Left lung (tissue), 10 donors: Measurements from ENCODE around the gene PMVK. TPM values are rescaled to one million over a fixed set of nuclear protein-coding genes. Genes with fewer than 3 reads are reported as not detected.

Experiments used
- ATAC-seq: fragments of 200-7000 bp; cut with Tn5 transposase; one replicate; pipeline ENCODE4 v1.9.1; 2020; ENCODE audit warnings: moderate library complexity
- DNase-seq, 4 donors: peaks; one replicate each; pipeline ENCODE4 v3.0.0-alpha.2; 2013 to 2020
- H3K27ac ChIP-seq, 2 donors: fragments of 200-600 bp; sonication (generic) in 1 of 2; one replicate each; pipeline versions ENCODE4 v1.5.0 to v1.8.0; 2020 to 2021
- H3K27me3 ChIP-seq, 2 donors: fragments of 200-600 bp; sonication (generic) in 1 of 2; one replicate each; pipeline versions ENCODE4 v1.5.0 to v1.8.0; 2020 to 2021
- H3K36me3 ChIP-seq, 2 donors: fragments of 200-600 bp; sonication (generic) in 1 of 2; one replicate each; pipeline versions ENCODE4 v1.5.0 to v1.8.0; 2020 to 2021
- H3K4me1 ChIP-seq, 2 donors: fragments of 200-600 bp; one replicate each; pipeline ENCODE4 v1.8.0; 2021
- H3K4me3 ChIP-seq, 2 donors: fragments of 200-600 bp; sonication (generic) in 1 of 2; one replicate each; pipeline versions ENCODE4 v1.5.0 to v1.8.0; 2020 to 2021; ENCODE audit warnings: mild to moderate bottlenecking in 1 of 2
- H3K9me3 ChIP-seq, 2 donors: fragments of 200-600 bp; sonication (generic) in 1 of 2; one replicate each; pipeline versions ENCODE4 v1.5.0 to v1.8.0; 2020 to 2021
- intact Hi-C, 2 donors: fragments of 100-400 bp; cut with DNase I; formaldehyde crosslinking; loops; one replicate each; pipeline versions ENCODE4 v1.11.2 to v1.14.2; 2022
- polyA plus RNA-seq, 6 donors: library from polyadenylated mRNA; unstranded; fragments of 120-200 nt; gene quantifications; one replicate each; pipeline ENCODE4 v1.2.1, GENCODE V29; 2013; ENCODE audit not compliant: insufficient read length in 6 of 6
- total RNA-seq, 2 donors: library from RNA; stranded (reverse); fragmentation: NEBNext Ultra II Directional; extraction: Animal tissue kit (Norgen Biotek cat#: 25700); gene quantifications; one replicate each; pipeline ENCODE4 v1.2.1, GENCODE V29; 2021
- TF ChIP-seq, protein P1 (sequence below), 2 donors: fragments of 200-600 bp; sonication (generic) in 1 of 2; IDR thresholded peaks; one replicate each; pipeline versions ENCODE4 v1.5.0 to v1.8.0; 2021; ENCODE audit warnings: antibody characterized with exemption in 2 of 2
- donor health status: DM: no; HTN: yes; CAD: no.
- donor health status: DM: no; HTN: no; CAD: no.

PMVK gene
- total and polyA plus RNA-seq, 8 donors = 31.7 to 44.3 (median 35.8) TPM

DNA sequence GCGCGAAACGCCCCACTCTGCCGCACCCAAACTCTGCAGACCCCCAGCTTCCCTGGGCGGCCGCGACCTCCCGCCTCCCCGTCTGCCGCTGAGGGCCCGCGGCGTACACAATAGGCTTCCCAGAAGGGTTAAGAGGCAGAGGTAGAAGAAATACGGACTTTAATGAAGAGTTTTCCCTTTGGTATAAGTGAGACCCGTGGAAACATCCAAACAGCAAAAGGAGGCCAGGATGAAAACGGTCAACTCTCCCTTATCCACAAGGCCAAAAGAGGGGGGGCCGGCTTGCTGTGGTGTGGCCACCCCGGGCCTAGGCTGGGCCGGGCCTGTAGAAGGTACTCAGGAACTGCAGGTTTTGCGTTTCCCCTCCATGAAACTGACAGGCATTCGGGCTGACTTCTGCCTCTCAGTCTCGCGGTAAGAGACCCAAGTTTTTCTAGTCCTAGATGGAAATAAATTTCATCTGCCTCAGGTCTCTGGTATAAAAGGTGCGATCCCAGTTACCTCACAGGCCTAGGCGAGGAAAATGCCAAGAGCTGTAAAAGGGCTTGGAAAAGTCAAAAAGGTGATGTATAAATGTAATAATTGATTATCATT, 25.7 kb upstream of the PMVK start:
- Histone ChIP-seq H3K36me3 (peaks cover 0 to 65% of the 10 kb centered on the region in 2 donors), H3K4me1 (peaks cover 14 to 59% of the 10 kb centered on the region in 2 donors), H3K27me3 (no peaks in the 10 kb centered on the region), H3K4me3 (peak overlapping the region; percentile 79 to 90), H3K27ac (peak overlapping the region; percentile 97 to 98), H3K9me3 (no peaks in the 10 kb centered on the region)
- intact Hi-C loops = no loop called here
- ATAC-seq = peak; percentile 39
- no peak for DNase-seq
- TF ChIP-seq, protein P1, sequence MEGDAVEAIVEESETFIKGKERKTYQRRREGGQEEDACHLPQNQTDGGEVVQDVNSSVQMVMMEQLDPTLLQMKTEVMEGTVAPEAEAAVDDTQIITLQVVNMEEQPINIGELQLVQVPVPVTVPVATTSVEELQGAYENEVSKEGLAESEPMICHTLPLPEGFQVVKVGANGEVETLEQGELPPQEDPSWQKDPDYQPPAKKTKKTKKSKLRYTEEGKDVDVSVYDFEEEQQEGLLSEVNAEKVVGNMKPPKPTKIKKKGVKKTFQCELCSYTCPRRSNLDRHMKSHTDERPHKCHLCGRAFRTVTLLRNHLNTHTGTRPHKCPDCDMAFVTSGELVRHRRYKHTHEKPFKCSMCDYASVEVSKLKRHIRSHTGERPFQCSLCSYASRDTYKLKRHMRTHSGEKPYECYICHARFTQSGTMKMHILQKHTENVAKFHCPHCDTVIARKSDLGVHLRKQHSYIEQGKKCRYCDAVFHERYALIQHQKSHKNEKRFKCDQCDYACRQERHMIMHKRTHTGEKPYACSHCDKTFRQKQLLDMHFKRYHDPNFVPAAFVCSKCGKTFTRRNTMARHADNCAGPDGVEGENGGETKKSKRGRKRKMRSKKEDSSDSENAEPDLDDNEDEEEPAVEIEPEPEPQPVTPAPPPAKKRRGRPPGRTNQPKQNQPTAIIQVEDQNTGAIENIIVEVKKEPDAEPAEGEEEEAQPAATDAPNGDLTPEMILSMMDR (IDR thresholded peaks at IDR 0.05) = no peak

DNA sequence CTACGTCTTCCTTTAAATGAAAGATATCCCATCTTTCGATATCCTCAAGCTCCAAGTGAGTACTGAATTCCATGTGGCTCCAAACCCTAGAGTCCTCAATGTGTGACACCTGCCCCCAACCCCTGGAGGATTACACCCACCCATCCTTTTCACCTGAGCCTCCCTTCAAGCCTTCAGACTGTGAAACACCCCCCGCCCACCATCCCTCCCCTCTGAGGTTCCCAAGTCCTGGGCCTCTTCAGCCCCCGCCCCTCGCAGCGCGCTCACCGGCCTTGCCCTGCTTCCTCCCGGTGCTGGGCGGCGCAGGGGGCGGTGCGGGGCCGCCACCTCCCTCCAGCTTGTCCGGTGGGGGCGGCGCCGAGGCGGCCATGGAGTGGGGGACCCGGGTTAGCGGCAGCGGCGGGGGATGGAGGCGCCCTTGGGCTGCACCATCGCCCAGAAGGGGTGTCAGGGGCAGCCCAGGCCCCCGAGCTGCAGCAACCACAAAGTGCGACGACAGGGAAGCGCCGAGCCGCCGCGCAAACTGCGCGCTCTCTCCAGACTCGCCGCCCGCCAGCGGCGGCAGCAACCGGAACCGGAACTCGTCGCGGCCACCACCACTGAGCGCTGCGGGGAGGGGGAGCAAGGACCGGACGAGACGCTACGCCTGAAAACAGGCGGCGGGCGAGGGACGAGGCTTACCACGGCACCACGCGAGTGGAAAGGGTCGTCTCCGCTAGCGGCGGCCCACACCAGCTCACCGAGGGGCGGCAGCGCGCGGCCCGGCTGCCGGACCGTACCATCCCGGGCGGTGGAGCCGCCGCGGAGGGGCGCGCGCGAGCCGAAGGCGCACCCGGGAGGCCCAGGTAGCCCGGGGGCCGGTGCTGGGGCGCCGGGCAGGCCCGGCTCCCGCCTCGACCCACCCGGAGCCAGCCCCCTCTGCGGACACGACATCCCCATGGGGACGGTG, 25.0 kb upstream of the PMVK start, which contains the start of gene PYGO2:
Gene PYGO2, minus strand, starts transcription at position 576 of the 949 bp plus-strand sequence. Its CDS starts 206 bp downstream, at position 370.
- Histone ChIP-seq H3K4me3 (peak within 1 kb of the TSS; percentile 79 to 90), H3K36me3 (peaks cover 0 to 57% of the 10 kb centered on the region in 2 donors), H3K27me3 (no peaks in the 10 kb centered on the region), H3K9me3 (no peaks in the 10 kb centered on the region), H3K27ac (peak within 1 kb of the TSS; percentile 97 to 98), H3K4me1 (peaks cover 21 to 59% of the 10 kb centered on the region in 2 donors)
- ATAC-seq (peak; percentile 89), DNase-seq (peak; percentile 81 to 95 (median 82))
- intact Hi-C loops = no loop called here
- TF ChIP-seq, protein P1 (IDR thresholded peaks at IDR 0.05) = peak; percentile 8 to 66

DNA sequence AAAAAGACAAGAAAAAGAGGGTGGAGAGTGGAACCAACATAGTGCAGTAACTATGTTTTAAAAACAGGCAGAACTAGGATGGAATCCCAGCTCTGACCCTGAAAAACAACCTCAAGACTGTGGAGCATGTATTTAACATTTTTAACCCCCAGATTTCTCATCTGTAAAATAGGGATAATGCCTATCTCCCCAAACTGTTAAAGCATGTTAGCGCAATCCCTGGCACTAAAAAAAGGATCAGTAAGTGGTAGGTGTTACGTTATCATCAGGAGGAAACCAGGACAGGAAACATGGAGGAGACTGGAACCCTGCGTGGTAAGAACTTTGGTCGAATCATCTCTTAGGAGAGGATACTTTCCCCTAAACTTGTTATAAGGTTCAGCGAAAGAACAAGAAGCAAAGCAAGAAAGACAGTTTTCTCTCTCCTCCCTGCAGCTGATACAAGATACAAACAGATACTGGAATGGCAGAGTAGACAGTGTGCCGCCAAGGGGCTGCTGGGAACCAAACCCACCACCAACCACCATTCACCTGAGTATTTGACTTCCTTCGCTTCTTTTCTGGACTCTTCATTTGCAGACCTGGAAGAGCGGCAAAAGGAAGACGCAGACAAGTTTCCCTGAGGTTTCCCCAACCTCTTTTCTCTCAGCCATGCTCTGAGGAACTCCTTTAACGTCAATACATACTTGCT, 24.1 kb upstream of the PMVK start:
- TF ChIP-seq, protein P1 (IDR thresholded peaks at IDR 0.05) = no peak
- DNase-seq (no peak), ATAC-seq (no peak)
- H3K4me1 ChIP-seq = peaks cover 25 to 61% of the 10 kb centered on the region in 2 donors
- peak overlapping the region; percentile 97 to 98 for H3K27ac ChIP-seq
- intact Hi-C loops = no loop called here
- H3K27me3 ChIP-seq = no peaks in the 10 kb centered on the region
- peaks cover 0 to 48% of the 10 kb centered on the region in 2 donors for H3K36me3 ChIP-seq
- peak overlapping the region; percentile 79 to 90 for H3K4me3 ChIP-seq
- H3K9me3 ChIP-seq = no peaks in the 10 kb centered on the region

DNA sequence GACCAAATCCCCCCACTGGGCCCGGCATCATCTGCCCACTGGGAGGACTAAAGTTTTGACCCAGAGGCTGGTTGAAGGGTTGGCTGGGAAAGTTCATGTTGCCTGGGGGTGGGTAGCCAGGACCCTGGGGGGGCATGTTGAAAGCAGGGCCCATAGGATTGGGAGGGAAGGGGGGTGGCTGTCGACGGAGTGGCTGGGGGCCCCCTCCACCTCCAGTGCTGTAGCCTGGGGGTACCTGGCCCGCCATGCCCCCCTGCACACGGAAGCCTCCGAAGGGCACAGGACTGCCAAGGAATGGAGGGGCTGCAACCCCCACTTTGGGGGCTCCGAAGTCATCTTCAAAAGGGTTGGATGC, 22.9 kb upstream of the PMVK start:
- intact Hi-C loops = loop anchor here in 1 of 2 donors (10.0 kb wide), 1 partner anchor 105 kb away; the partner anchor contains the start of gene EFNA4
- TF ChIP-seq, protein P1 (IDR thresholded peaks at IDR 0.05) = no peak
- Histone ChIP-seq H3K27me3 (no peaks in the 10 kb centered on the region), H3K9me3 (no peaks in the 10 kb centered on the region), H3K4me3 (no peak overlapping the region), H3K36me3 (peaks cover 0 to 36% of the 10 kb centered on the region in 2 donors), H3K27ac (no peak overlapping the region), H3K4me1 (peaks cover 36 to 73% of the 10 kb centered on the region in 2 donors)
- ATAC-seq (no peak), DNase-seq (no peak)
